NB4 (cell line): ENCODE measurements around the gene BCAS3.

Experiments used
- MYC ChIP-seq: IDR thresholded peaks from 2 replicates; pipeline ENCODE4 v1.6.1; 2011; ENCODE audit warnings: low read depth, low read length
- POLR2A ChIP-seq: IDR thresholded peaks from 2 replicates; pipeline ENCODE4 v1.6.1; 2011; ENCODE audit warnings: mild to moderate bottlenecking; ENCODE audit not compliant: insufficient read length; ENCODE audit errors: extremely low read depth
- TF ChIP-seq, protein P1 (sequence below): IDR thresholded peaks from one replicate; pipeline ENCODE4 v1.5.1; 2012; ENCODE audit warnings: low read depth, low read length
- TF ChIP-seq, protein P2 (sequence below): IDR thresholded peaks from 2 replicates; pipeline ENCODE4 v1.6.1; 2011; ENCODE audit warnings: low read depth, low read length

DNA sequence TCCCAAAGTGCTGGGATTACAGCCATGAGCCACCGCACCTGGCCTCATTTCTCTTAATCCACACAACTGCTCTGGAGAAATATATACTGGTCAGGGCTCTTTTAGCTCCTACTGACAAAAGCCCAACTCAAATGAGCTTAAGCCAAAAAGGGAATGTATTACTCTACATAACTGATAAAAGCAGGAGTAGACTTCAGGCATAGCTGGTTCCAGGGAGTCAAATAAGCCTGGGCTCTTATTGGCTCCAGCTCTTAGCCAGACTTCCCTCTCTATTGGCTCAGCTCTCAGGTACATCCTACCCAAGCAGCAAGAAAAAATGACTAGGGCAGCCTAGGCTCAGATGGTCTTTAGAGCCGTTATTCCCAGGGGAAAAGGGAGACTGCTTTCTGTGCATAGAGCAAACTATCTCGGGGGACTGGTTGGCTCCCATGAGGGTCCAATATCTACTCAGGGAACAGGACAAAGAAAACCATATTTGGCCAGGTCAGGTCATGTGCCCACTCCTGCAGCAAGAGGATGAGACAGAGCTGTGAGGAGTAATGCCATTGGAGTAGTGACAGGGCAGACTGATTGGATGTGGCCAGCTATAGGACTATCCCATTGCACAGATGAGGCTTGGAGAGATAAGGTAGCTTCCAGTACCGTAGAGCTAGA, 743.2 kb downstream of the BCAS3 start:
- TF ChIP-seq, protein P1, sequence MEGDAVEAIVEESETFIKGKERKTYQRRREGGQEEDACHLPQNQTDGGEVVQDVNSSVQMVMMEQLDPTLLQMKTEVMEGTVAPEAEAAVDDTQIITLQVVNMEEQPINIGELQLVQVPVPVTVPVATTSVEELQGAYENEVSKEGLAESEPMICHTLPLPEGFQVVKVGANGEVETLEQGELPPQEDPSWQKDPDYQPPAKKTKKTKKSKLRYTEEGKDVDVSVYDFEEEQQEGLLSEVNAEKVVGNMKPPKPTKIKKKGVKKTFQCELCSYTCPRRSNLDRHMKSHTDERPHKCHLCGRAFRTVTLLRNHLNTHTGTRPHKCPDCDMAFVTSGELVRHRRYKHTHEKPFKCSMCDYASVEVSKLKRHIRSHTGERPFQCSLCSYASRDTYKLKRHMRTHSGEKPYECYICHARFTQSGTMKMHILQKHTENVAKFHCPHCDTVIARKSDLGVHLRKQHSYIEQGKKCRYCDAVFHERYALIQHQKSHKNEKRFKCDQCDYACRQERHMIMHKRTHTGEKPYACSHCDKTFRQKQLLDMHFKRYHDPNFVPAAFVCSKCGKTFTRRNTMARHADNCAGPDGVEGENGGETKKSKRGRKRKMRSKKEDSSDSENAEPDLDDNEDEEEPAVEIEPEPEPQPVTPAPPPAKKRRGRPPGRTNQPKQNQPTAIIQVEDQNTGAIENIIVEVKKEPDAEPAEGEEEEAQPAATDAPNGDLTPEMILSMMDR, result no peak
- no peak for TF ChIP-seq POLR2A
- TF ChIP-seq, protein P2, sequence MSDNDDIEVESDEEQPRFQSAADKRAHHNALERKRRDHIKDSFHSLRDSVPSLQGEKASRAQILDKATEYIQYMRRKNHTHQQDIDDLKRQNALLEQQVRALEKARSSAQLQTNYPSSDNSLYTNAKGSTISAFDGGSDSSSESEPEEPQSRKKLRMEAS, result no peak
- TF ChIP-seq MYC, result no peak
